ENCODE results near the gene HEBP2. TPM values are rescaled to one million over a fixed set of nuclear protein-coding genes. Genes with fewer than 3 reads are reported as not detected.
A peak's percentile ranks its signal among the peaks of the same experiment; 100 is the strongest.
"Not testable (repeated sequence)": the region's sequence is repeated elsewhere in the genome, so short reads cannot be mapped to it uniquely, and the experiment has no call there.

HEBP2 gene
- total RNA-seq, 1 donor from 2014 or later: 41.9 TPM

DNA sequence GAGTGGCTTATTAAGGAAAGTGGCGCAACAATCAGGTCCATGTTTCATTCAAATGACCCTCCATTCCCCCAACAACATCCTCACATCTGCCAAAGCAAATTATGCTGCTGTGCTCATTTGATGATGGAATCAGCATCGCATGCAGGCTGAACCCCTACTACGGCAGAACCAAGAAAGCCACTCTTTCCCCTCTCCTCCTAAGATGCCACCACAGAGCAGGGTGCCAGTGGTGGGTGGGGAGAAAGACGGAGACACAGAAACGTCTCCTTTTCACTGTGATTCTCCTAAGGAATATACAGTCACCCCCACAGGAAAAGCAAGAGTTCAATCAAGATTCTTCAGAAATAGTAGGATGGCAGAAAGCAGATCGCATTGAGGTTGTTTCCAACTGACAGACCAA, 17.1 kb downstream of the HEBP2 start:
- H3K27ac ChIP-seq: no peak overlapping the region
- peaks cover 4% of the 10 kb centered on the region for H3K4me1 ChIP-seq
- H3K9me3 ChIP-seq: no peaks in the 10 kb centered on the region
- ATAC-seq: no peak
- DNase-seq: no peak
- TF ChIP-seq, protein P1, sequence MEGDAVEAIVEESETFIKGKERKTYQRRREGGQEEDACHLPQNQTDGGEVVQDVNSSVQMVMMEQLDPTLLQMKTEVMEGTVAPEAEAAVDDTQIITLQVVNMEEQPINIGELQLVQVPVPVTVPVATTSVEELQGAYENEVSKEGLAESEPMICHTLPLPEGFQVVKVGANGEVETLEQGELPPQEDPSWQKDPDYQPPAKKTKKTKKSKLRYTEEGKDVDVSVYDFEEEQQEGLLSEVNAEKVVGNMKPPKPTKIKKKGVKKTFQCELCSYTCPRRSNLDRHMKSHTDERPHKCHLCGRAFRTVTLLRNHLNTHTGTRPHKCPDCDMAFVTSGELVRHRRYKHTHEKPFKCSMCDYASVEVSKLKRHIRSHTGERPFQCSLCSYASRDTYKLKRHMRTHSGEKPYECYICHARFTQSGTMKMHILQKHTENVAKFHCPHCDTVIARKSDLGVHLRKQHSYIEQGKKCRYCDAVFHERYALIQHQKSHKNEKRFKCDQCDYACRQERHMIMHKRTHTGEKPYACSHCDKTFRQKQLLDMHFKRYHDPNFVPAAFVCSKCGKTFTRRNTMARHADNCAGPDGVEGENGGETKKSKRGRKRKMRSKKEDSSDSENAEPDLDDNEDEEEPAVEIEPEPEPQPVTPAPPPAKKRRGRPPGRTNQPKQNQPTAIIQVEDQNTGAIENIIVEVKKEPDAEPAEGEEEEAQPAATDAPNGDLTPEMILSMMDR (IDR thresholded peaks at IDR 0.05): no peak
- H3K36me3 ChIP-seq: peaks cover 9% of the 10 kb centered on the region
- intact Hi-C loops (cut with DNase I): loop anchor here (10.0 kb wide), 2 partner anchors 94 to 344 kb away; no protein-coding TSS in a partner anchor
- H3K4me3 ChIP-seq: no peak overlapping the region
- no peaks in the 10 kb centered on the region for H3K27me3 ChIP-seq

DNA sequence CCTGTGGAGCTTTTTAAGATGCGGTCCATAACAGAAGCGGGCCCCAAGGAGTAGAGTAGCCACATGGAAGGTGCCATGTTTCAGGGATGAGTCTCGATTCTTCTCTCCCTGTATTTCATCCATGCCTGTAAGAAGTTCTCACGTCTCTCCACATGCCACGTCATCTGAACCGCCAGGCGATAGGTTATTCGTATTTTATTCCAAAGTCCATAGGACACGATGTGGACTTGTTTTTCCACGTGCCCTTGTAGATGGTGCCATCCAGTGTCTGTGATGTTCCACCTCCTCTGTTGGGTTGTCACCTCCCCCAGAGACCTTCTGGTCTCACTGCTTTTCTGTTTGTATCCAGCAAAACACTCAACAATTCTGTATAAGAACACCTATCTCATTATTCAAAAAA, 17.6 kb downstream of the HEBP2 start:
- ATAC-seq (no peak), DNase-seq (no peak)
- TF ChIP-seq, protein P1 (IDR thresholded peaks at IDR 0.05): no peak
- peaks cover 9% of the 10 kb centered on the region for H3K36me3 ChIP-seq
- H3K27ac ChIP-seq: no peak overlapping the region
- no peaks in the 10 kb centered on the region for H3K27me3 ChIP-seq
- H3K9me3 ChIP-seq: no peaks in the 10 kb centered on the region
- H3K4me1 ChIP-seq: peaks cover 4% of the 10 kb centered on the region
- intact Hi-C loops (cut with DNase I): loop anchor here (10.0 kb wide), 2 partner anchors 93 to 343 kb away; no protein-coding TSS in a partner anchor
- no peak overlapping the region for H3K4me3 ChIP-seq

DNA sequence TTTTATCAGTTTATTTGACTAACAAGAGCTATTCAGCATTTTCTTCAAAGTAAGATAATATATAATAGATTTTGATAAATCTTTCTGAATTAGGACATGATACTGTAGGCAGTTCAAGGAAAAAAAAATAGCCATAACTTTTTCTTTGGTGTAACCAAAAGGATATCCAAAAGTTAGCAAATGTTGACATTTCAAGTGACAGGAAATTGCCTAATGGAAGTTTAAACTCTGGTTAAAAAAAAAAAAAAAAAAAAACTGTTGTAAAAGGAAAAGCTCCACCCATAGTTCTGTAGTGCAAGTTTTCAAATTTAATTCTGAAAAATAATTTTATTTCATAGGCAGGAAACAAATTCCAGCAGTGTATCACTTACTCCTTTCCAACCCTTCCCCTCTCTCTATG, 18.8 kb downstream of the HEBP2 start:
- intact Hi-C loops (cut with DNase I): loop anchor here (10.0 kb wide), 2 partner anchors 92 to 342 kb away; no protein-coding TSS in a partner anchor
- TF ChIP-seq, protein P1 (IDR thresholded peaks at IDR 0.05): no peak
- no peak overlapping the region for H3K27ac ChIP-seq
- H3K4me3 ChIP-seq: no peak overlapping the region
- H3K27me3 ChIP-seq: no peaks in the 10 kb centered on the region
- H3K36me3 ChIP-seq: peaks cover 9% of the 10 kb centered on the region
- ATAC-seq (no peak), DNase-seq (no peak)
- no peaks in the 10 kb centered on the region for H3K9me3 ChIP-seq
- peaks cover 4% of the 10 kb centered on the region for H3K4me1 ChIP-seq

DNA sequence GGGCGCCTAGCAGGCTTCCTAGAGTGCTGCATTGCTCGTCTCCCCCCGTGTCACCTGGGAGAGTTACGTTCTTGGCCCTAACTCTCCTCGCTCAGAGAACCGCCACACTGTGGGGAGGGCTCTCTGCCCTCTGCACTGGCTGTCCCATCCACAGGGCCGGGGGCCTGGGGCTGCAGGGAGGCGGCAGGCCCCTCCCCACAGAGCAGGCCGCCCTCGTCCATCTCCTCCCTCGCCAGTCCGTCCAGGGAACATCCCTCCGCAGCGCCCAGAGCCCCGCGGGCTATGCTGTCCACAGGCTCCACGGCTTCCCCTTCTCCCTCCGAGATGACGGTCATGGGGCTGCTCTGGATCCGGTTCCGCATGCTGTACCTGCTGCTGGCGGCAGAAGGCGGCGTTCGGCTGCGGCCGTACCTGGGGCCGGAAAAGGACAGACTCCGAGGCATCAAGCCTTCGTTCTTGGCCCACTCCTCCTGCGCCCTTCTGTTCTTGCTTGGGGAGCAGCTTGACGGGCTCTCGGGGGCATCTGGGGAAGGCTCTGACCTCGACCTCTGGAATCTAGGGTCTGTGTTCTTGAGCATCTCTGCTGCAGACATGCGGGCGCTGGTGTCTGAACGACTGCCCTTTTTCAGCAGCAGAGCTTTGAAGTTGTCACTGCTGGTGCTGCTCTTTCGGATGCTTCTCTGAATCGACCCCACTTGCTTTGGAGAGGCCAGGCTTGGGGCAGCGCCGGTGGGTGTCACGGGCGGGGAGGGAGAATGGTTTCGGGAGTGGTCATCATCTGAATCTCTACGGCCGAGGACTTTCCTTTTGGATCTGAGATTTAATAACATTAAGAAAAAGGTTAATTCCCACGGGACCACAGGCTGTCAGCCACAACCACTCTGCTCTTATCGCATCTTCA, 20.2 kb downstream of the HEBP2 start:
- H3K36me3 ChIP-seq: peaks cover 16% of the 10 kb centered on the region
- TF ChIP-seq, protein P1 (IDR thresholded peaks at IDR 0.05): no peak
- DNase-seq: no peak
- no peak overlapping the region for H3K4me3 ChIP-seq
- H3K27ac ChIP-seq: no peak overlapping the region
- H3K9me3 ChIP-seq: no peaks in the 10 kb centered on the region
- intact Hi-C loops (cut with DNase I): loop anchor here (10.0 kb wide), 2 partner anchors 91 to 341 kb away; no protein-coding TSS in a partner anchor
- no peaks in the 10 kb centered on the region for H3K27me3 ChIP-seq
- peak; percentile 24 for ATAC-seq
- peaks cover 6% of the 10 kb centered on the region for H3K4me1 ChIP-seq

DNA sequence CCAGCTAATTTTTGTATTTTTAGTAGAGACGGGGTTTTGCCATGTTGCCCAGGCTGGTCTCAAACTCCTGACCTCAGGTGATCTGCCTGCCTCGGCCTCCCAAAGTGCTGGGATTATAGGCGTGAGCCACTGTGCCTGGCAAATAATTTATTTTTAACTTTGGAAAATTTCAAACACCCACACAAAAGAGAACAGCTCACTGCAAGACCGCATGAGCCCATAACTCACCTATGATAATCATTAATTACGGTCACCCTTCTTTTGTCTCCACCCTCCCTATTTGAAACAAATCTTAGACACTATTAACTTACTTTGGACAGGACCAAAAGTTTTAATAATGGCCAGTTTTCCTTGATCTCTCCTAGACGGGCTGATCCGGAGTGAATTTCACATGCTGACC, 21.2 kb downstream of the HEBP2 start:
- H3K9me3 ChIP-seq, H3K27me3 ChIP-seq, DNase-seq, H3K4me3 ChIP-seq, H3K27ac ChIP-seq, ATAC-seq: not testable (repeated sequence)
- Histone ChIP-seq H3K4me1 (peaks cover 10% of the 10 kb centered on the region), H3K36me3 (peaks cover 16% of the 10 kb centered on the region)
- intact Hi-C loops (cut with DNase I): loop anchor here (10.0 kb wide), 2 partner anchors 90 to 340 kb away; no protein-coding TSS in a partner anchor

DNA sequence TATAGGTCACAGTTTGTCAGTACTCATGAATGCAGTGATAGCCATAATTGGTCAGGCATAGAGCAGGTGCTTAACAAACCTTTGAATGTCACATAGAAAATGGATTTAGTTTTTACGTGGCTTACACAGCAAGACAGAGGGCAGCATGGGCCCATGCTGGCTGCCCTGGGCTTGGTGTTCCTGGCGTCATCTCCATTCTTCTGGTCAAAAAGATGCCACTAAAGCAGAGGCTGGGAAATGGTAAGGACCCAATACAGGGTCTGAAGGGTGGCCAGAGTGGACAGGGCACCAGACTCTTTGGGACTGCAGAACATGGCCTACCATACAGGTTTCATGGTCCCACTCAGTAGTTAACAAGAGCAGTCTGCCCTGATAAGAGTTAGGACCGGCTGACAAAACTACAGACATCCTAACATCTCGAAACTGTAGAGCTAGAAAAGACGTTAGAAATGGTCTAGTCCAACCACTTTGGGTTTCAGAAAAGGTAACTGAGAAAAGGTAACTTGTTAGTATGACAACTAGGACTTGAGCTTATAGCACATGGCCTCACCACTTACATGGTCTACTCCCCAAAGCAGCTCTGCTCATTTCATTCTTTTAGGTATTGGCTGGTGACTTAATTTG, 22.6 kb downstream of the HEBP2 start:
- Histone ChIP-seq H3K27me3 (no peaks in the 10 kb centered on the region), H3K4me3 (no peak overlapping the region), H3K4me1 (peaks cover 10% of the 10 kb centered on the region), H3K36me3 (peaks cover 16% of the 10 kb centered on the region), H3K9me3 (no peaks in the 10 kb centered on the region), H3K27ac (no peak overlapping the region)
- intact Hi-C loops (cut with DNase I): loop anchor here (10.0 kb wide), 2 partner anchors 88 to 338 kb away; no protein-coding TSS in a partner anchor
- TF ChIP-seq, protein P1 (IDR thresholded peaks at IDR 0.05): no peak
- no peak for ATAC-seq
- DNase-seq: no peak
